ENCODE results near the gene FOXD4L3. TPM values are rescaled to one million over a fixed set of nuclear protein-coding genes. Genes with fewer than 3 reads are reported as not detected.
"Not testable (repeated sequence)": the region's sequence is repeated elsewhere in the genome, so short reads cannot be mapped to it uniquely, and the experiment has no call there.

The FOXD4L3 gene
- total RNA-seq, 1 experiment from 2014 or later: not detected

DNA sequence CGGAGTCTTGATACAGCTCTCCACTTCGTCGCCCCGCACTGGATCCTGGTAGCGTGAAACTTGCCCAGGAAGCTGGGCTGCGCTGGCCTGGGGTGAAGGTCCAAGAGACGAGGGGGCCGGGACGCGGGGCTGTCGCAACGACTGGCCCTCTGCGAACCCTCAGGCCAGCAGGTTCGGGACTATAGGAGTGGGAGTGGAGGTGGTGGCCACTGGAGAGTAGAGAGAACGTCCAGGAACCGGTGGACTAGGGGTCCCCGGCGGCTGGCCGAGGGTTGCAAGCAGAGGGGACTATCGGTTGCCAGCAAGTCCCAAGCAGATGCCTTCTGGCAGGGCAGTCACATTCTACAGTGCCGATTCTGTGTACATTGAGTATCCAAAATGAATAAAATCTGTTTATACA lies 5.0 kb downstream of the FOXD4L3 start:
- DNase-seq; H3K36me3 Mint-ChIP-seq (ENCODE audit: insufficient read depth in 1 of 3, low read depth in 3 of 3); H3K56ac ChIP-seq (ENCODE audit: insufficient read length, low read depth, low read length); H2BK5ac ChIP-seq (ENCODE audit: insufficient read length, low read length); H2BK12ac ChIP-seq (ENCODE audit: insufficient read length, low read depth, low read length); H4K20me1 ChIP-seq (ENCODE audit: control insufficient read depth, insufficient read depth, insufficient read length); H3K4me1 ChIP-seq (ENCODE audit: insufficient read depth, low read length); H3K27ac Mint-ChIP-seq; H3K79me1 ChIP-seq (ENCODE audit: insufficient read depth, low read depth, low read length, poor library complexity, severe bottlenecking); H4K91ac ChIP-seq (ENCODE audit: insufficient read length, low read depth, low read length); H3T11ph ChIP-seq (ENCODE audit: low read length); H3K4me3 Mint-ChIP-seq; H3K23me2 ChIP-seq (ENCODE audit: insufficient read length, low read depth, low read length, poor library complexity, severe bottlenecking); H3K4me2 ChIP-seq (ENCODE audit: insufficient read depth, insufficient read length, low read length); H3K9ac ChIP-seq (ENCODE audit: extremely low read depth, insufficient read length, low read length); H2AK5ac ChIP-seq (ENCODE audit: insufficient read length, low read length); H3K27ac ChIP-seq (ENCODE audit: insufficient read length, low read depth, low read length); H3K4ac ChIP-seq (ENCODE audit: low read depth, low read length); H3K27me3 ChIP-seq (ENCODE audit: insufficient read depth, low read length); H3K9me3 Mint-ChIP-seq; H3K14ac ChIP-seq (ENCODE audit: insufficient read depth, low read length); H2AFZ ChIP-seq (ENCODE audit: low read length); H3K9me3 ChIP-seq (ENCODE audit: control insufficient read depth, low read depth, low read length); H2BK15ac ChIP-seq (ENCODE audit: low read depth, low read length); H2BK120ac ChIP-seq (ENCODE audit: low read depth, low read length, poor library complexity, severe bottlenecking); H3K18ac ChIP-seq (ENCODE audit: insufficient read length, low read depth, low read length); H3K79me2 ChIP-seq (ENCODE audit: insufficient read depth, low read length); H4K8ac ChIP-seq (replicated peaks; ENCODE audit: insufficient read length, low read depth, low read length); H3K23ac ChIP-seq (ENCODE audit: insufficient read length, low read depth, low read length); H3K4me1 Mint-ChIP-seq; H4K5ac ChIP-seq (ENCODE audit: insufficient read length, low read depth, low read length); H2BK20ac ChIP-seq (ENCODE audit: low read depth, low read length, poor library complexity, severe bottlenecking): not testable (repeated sequence)
- no CpG with 5 or more reads among the region's 21 CpGs for WGBS (ENCODE audit: extremely low coverage, insufficient read length, low lambda C conversion rate)
- peaks cover 17% of the 10 kb centered on the region for H3K27me3 Mint-ChIP-seq (ENCODE audit: low read depth)

GRCh38 chr9:68311208-68311607 lies 8.5 kb downstream of the FOXD4L3 start:
- not testable (repeated sequence) for H3K23ac ChIP-seq (ENCODE audit: insufficient read length, low read depth, low read length); H3K27me3 Mint-ChIP-seq (ENCODE audit: low read depth); H3K27me3 ChIP-seq (ENCODE audit: insufficient read depth, low read length); H4K91ac ChIP-seq (ENCODE audit: insufficient read length, low read depth, low read length); H3K9ac ChIP-seq (ENCODE audit: extremely low read depth, insufficient read length, low read length); H3K36me3 Mint-ChIP-seq (ENCODE audit: insufficient read depth in 1 of 3, low read depth in 3 of 3); H2BK120ac ChIP-seq (ENCODE audit: low read depth, low read length, poor library complexity, severe bottlenecking); H3K4me1 ChIP-seq (ENCODE audit: insufficient read depth, low read length); H2BK15ac ChIP-seq (ENCODE audit: low read depth, low read length); H3T11ph ChIP-seq (ENCODE audit: low read length); H3K4me3 Mint-ChIP-seq; H3K4me2 ChIP-seq (ENCODE audit: insufficient read depth, insufficient read length, low read length); H2AK5ac ChIP-seq (ENCODE audit: insufficient read length, low read length); H3K18ac ChIP-seq (ENCODE audit: insufficient read length, low read depth, low read length); H3K9me3 ChIP-seq (ENCODE audit: control insufficient read depth, low read depth, low read length); H2AFZ ChIP-seq (ENCODE audit: low read length); H4K5ac ChIP-seq (ENCODE audit: insufficient read length, low read depth, low read length); H3K4me1 Mint-ChIP-seq; H3K23me2 ChIP-seq (ENCODE audit: insufficient read length, low read depth, low read length, poor library complexity, severe bottlenecking); H3K56ac ChIP-seq (ENCODE audit: insufficient read length, low read depth, low read length); H3K27ac ChIP-seq (ENCODE audit: insufficient read length, low read depth, low read length); H3K27ac Mint-ChIP-seq; H2BK5ac ChIP-seq (ENCODE audit: insufficient read length, low read length); H4K8ac ChIP-seq (replicated peaks; ENCODE audit: insufficient read length, low read depth, low read length); H3K14ac ChIP-seq (ENCODE audit: insufficient read depth, low read length); H4K20me1 ChIP-seq (ENCODE audit: control insufficient read depth, insufficient read depth, insufficient read length); H3K79me1 ChIP-seq (ENCODE audit: insufficient read depth, low read depth, low read length, poor library complexity, severe bottlenecking); H2BK12ac ChIP-seq (ENCODE audit: insufficient read length, low read depth, low read length); DNase-seq; H2BK20ac ChIP-seq (ENCODE audit: low read depth, low read length, poor library complexity, severe bottlenecking); H3K79me2 ChIP-seq (ENCODE audit: insufficient read depth, low read length); H3K9me3 Mint-ChIP-seq; H3K4ac ChIP-seq (ENCODE audit: low read depth, low read length)
- no CpG with 5 or more reads among the region's 5 CpGs for WGBS (ENCODE audit: extremely low coverage, insufficient read length, low lambda C conversion rate)

All from H9 (cell line).